IMR-90 (cell line): Measurements from ENCODE around the gene NOS1AP. TPM values are rescaled to one million over a fixed set of nuclear protein-coding genes. Genes with fewer than 3 reads are reported as not detected.

Source experiments
- ATAC-seq: fragments of 200-7000 bp; cut with Tn5 transposase; 2 replicates; pipeline ENCODE4 v1.9.1; 2020; ENCODE audit warnings: low read depth, mild to moderate bottlenecking, moderate library complexity
- BruUV-seq: library from RNA; stranded (reverse); fragments of 400-500 nt; replicated peaks from 2 replicates; lab custom pipeline; 2021; lab: Mats Ljungman, UMichigan
- CTCF ChIA-PET: fragments of 300-600 bp; formaldehyde crosslinking; extraction: SDS; loops from one replicate; lab custom pipeline; 2021; ENCODE audit warnings: antibody characterized with exemption; lab: Yijun Ruan, JAX
- POLR2A ChIA-PET: fragments of 300-600 bp; sonication (Branson Sonifier 250); formaldehyde crosslinking; loops from one replicate; lab custom pipeline; 2022; ENCODE audit warnings: antibody characterized with exemption; ENCODE audit not compliant: unreplicated experiment; lab: Charles Lee
- DNase-seq: peaks from one replicate; pipeline ENCODE4 v3.0.0; 2013
- H2AFZ ChIP-seq: replicated peaks from 2 replicates; pipeline ENCODE3; 2013; ENCODE audit warnings: low read length, mild to moderate bottlenecking; ENCODE audit not compliant: poor library complexity
- H2AK5ac ChIP-seq: 2 replicates; pipeline ENCODE4 v1.6.1; 2013; ENCODE audit warnings: low read depth, low read length, inconsistent platforms
- H2AK9ac ChIP-seq: replicated peaks from 2 replicates; pipeline ENCODE3; 2013; ENCODE audit warnings: mild to moderate bottlenecking, low read depth, low read length, moderate library complexity; ENCODE audit not compliant: poor library complexity
- H2BK120ac ChIP-seq: 2 replicates; pipeline ENCODE4 v1.6.1; 2013; ENCODE audit warnings: low read depth, low read length, inconsistent platforms
- H2BK15ac ChIP-seq: 3 replicates; pipeline ENCODE4 v1.6.1; 2013; ENCODE audit warnings: low read depth, low read length, inconsistent platforms
- H2BK20ac ChIP-seq: 2 replicates; pipeline ENCODE4 v1.6.1; 2013; ENCODE audit warnings: low read depth, mild to moderate bottlenecking, inconsistent platforms, low read length, moderate library complexity
- H2BK5ac ChIP-seq: 2 replicates; pipeline ENCODE4 v1.6.1; 2013; ENCODE audit warnings: mild to moderate bottlenecking, low read depth, low read length, inconsistent platforms; ENCODE audit not compliant: poor library complexity, severe bottlenecking
- H3K14ac ChIP-seq: replicated peaks from 2 replicates; pipeline ENCODE4 v1.6.1; 2013; ENCODE audit warnings: low read depth, low read length, inconsistent platforms
- H3K18ac ChIP-seq: 2 replicates; pipeline ENCODE4 v1.6.1; 2013; ENCODE audit warnings: low read depth, low read length, control low read depth
- H3K23ac ChIP-seq: 2 replicates; pipeline ENCODE4 v1.6.1; 2013; ENCODE audit warnings: low read depth, low read length, inconsistent platforms
- H3K27ac ChIP-seq: 2 replicates; pipeline ENCODE4 v1.5.1; 2013; ENCODE audit warnings: mild to moderate bottlenecking, control low read depth, low read length; ENCODE audit not compliant: insufficient read depth
- H3K27me3 ChIP-seq: 2 replicates; pipeline ENCODE4 v1.6.1; 2013; ENCODE audit warnings: low read length; ENCODE audit not compliant: control insufficient read depth, insufficient read depth
- H3K36me3 ChIP-seq: 2 replicates; pipeline ENCODE4 v1.6.1; 2013; ENCODE audit warnings: low read length, mixed read lengths; ENCODE audit not compliant: control insufficient read depth, insufficient read depth
- H3K4ac ChIP-seq: 2 replicates; pipeline ENCODE4 v1.6.1; 2013; ENCODE audit warnings: low read depth, low read length, inconsistent platforms
- H3K4me1 ChIP-seq: 2 replicates; pipeline ENCODE4 v1.6.1; 2013; ENCODE audit warnings: low read length, mixed read lengths; ENCODE audit not compliant: control insufficient read depth, insufficient read depth
- H3K4me2 ChIP-seq: 2 replicates; pipeline ENCODE4 v1.6.1; 2013; ENCODE audit warnings: low read depth, mild to moderate bottlenecking, control low read depth, low read length, moderate library complexity
- H3K4me3 ChIP-seq: 2 replicates; pipeline ENCODE4 v1.5.1; 2013; ENCODE audit warnings: low read depth, mild to moderate bottlenecking, control low read depth, low read length, moderate library complexity; ENCODE audit not compliant: insufficient read depth
- H3K56ac ChIP-seq: 2 replicates; pipeline ENCODE4 v1.6.1; 2013; ENCODE audit warnings: low read length, inconsistent platforms; ENCODE audit not compliant: insufficient read depth; ENCODE audit errors: extremely low read depth
- H3K79me1 ChIP-seq, 2 experiments: 2 replicates each; pipeline ENCODE4 v1.6.1; 2013; ENCODE audit warnings: low read length in 2 of 2, inconsistent platforms in 1 of 2, low read depth in 1 of 2
- H3K9ac ChIP-seq: 2 replicates; pipeline ENCODE4 v1.6.1; 2013; ENCODE audit warnings: low read depth, low read length, control low read depth
- H3K9me1 ChIP-seq: 2 replicates; pipeline ENCODE4 v1.6.1; 2013; ENCODE audit warnings: low read length, inconsistent platforms; ENCODE audit not compliant: insufficient read depth
- H3K9me3 ChIP-seq: 2 replicates; pipeline ENCODE4 v1.6.1; 2013; ENCODE audit warnings: low read length; ENCODE audit not compliant: control insufficient read depth, insufficient read depth
- H4K20me1 ChIP-seq: 2 replicates; pipeline ENCODE4 v1.6.1; 2013; ENCODE audit warnings: low read length, inconsistent platforms; ENCODE audit not compliant: insufficient read depth
- H4K5ac ChIP-seq: 2 replicates; pipeline ENCODE4 v1.6.1; 2013; ENCODE audit warnings: mild to moderate bottlenecking, low read depth, low read length, control low read depth
- H4K8ac ChIP-seq, 2 experiments: 2 replicates each; pipeline ENCODE4 v1.6.1; 2013; ENCODE audit warnings: low read depth in 2 of 2, low read length in 2 of 2, control low read depth in 1 of 2, inconsistent platforms in 1 of 2
- H4K91ac ChIP-seq: 2 replicates; pipeline ENCODE4 v1.6.1; 2013; ENCODE audit warnings: low read depth, low read length, inconsistent platforms; ENCODE audit not compliant: insufficient read depth
- BHLHE40 ChIP-seq: fragments of 150-350 bp; IDR thresholded peaks from 2 replicates; pipeline ENCODE4 v1.6.1; 2016; ENCODE audit warnings: mild to moderate bottlenecking, low read depth, low read length
- CTCF ChIP-seq: conservative IDR thresholded peaks from 2 replicates; pipeline ENCODE4 v1.5.1; 2012; ENCODE audit warnings: mild to moderate bottlenecking, low read depth, low read length, improper control_type of control experiment
- MAFK ChIP-seq: IDR thresholded peaks from 2 replicates; pipeline ENCODE4 v1.6.1; 2012; ENCODE audit warnings: low read depth, low read length, improper control_type of control experiment
- MAZ ChIP-seq: IDR thresholded peaks from 2 replicates; pipeline ENCODE4 v1.6.1; 2012; ENCODE audit warnings: low read depth, mild to moderate bottlenecking, low read length, improper control_type of control experiment, moderate library complexity, borderline replicate concordance
- MXI1 ChIP-seq: IDR thresholded peaks from 2 replicates; pipeline ENCODE4 v1.6.1; 2012; ENCODE audit warnings: low read depth, mild to moderate bottlenecking, low read length, moderate library complexity, borderline replicate concordance
- POLR2A ChIP-seq: IDR thresholded peaks from 2 replicates; pipeline ENCODE4 v1.6.1; 2012; ENCODE audit warnings: mild to moderate bottlenecking, low read depth, low read length
- RAD21 ChIP-seq: IDR thresholded peaks from 2 replicates; pipeline ENCODE4 v1.6.1; 2012; ENCODE audit warnings: low read length, improper control_type of control experiment
- SMC3 ChIP-seq: fragments of 150-350 bp; IDR thresholded peaks from 2 replicates; pipeline ENCODE4 v1.6.1; 2016; ENCODE audit warnings: low read depth, mild to moderate bottlenecking, antibody characterized with exemption, low read length, moderate library complexity
- USF2 ChIP-seq: fragments of 150-350 bp; IDR thresholded peaks from 2 replicates; pipeline ENCODE4 v1.6.1; 2017; ENCODE audit warnings: mild to moderate bottlenecking, antibody characterized with exemption, low read length, low read depth
- WGBS, 2 experiments: methylation state at CpG; one replicate each; pipeline versions ENCODE4 v1.1.5 to v1.1.7; 2013; ENCODE audit warnings: missing lambda C conversion rate in 2 of 2; ENCODE audit not compliant: insufficient read length in 1 of 2; ENCODE audit errors: extremely low coverage in 2 of 2; 5-methylcytosine and 5-hydroxymethylcytosine counted together
- dilution Hi-C: fragments of 300-500 bp; cut with HindIII; formaldehyde crosslinking; loops from one replicate; pipeline ENCODE4 v1.14.3; 2018; ENCODE audit warnings: low sequenced_read_pairs; ENCODE audit not compliant: unreplicated experiment
- in situ Hi-C: fragments of 300-500 bp; cut with MboI; formaldehyde crosslinking; loops from 3 replicates; pipeline ENCODE4 v1.14.3; 2019; ENCODE audit warnings: low sequenced_read_pairs, inconsistent platforms, mixed read lengths
- intact Hi-C: fragments of 100-400 bp; cut with micrococcal nuclease; formaldehyde crosslinking; loops from 2 replicates; pipeline ENCODE4 v1.10.0; 2022
- polyA plus RNA-seq, 3 experiments: library from polyadenylated mRNA; depleted of rRNA; stranded (reverse); fragments of >200 nt; gene quantifications; 2 replicates each; pipeline ENCODE4 v1.2.3, GENCODE V29; 2012; ENCODE audit warnings: low replicate concordance in 1 of 3
- total RNA-seq: library from RNA; depleted of rRNA; stranded (reverse); fragments of >200 nt; gene quantifications from 2 replicates; pipeline ENCODE4 v1.2.3, GENCODE V29; 2012

NOS1AP gene
- total and polyA plus RNA-seq, 2 of the 4 experiments (the other 2 are of a cell fraction), result 0.18 to 0.19 TPM

GRCh38 chr1:162327144-162327787, 257.8 kb downstream of the NOS1AP start:
- H3K9me1 ChIP-seq, result no peaks in the 10 kb centered on the region
- no peak overlapping the region for H3K9ac ChIP-seq
- no peaks in the 10 kb centered on the region for H3K79me1 ChIP-seq
- dilution Hi-C loops, result no loop called here
- H3K9me3 ChIP-seq, result no peaks in the 10 kb centered on the region
- no peak overlapping the region for H3K18ac ChIP-seq
- no peak overlapping the region for H2AK9ac ChIP-seq
- no peak overlapping the region for H3K4me2 ChIP-seq
- in situ Hi-C loops, result no loop called here
- no peak overlapping the region for H2BK15ac ChIP-seq
- peaks cover 10% of the 10 kb centered on the region for H3K27me3 ChIP-seq
- H4K91ac ChIP-seq, result no peak overlapping the region
- H3K14ac ChIP-seq, result no peak overlapping the region
- H3K4ac ChIP-seq, result no peak overlapping the region
- H4K8ac ChIP-seq, result no peak overlapping the region
- ATAC-seq, result no peak
- no peak overlapping the region for H3K23ac ChIP-seq
- H2BK120ac ChIP-seq, result no peak overlapping the region
- WGBS, 2 experiments, result no CpG with 5 or more reads among the region's 2 CpGs
- no peak overlapping the region for H2BK20ac ChIP-seq
- H3K27ac ChIP-seq, result no peak overlapping the region
- no peak overlapping the region for H3K56ac ChIP-seq
- ChIA-PET POLR2A (no interaction called here), CTCF (no interaction called here)
- H2AK5ac ChIP-seq, result no peak overlapping the region
- intact Hi-C loops, result no loop called here
- no peaks in the 10 kb centered on the region for H3K36me3 ChIP-seq
- no TSS peak for BruUV-seq
- no peak for DNase-seq
- H3K4me3 ChIP-seq, result no peak overlapping the region
- H4K20me1 ChIP-seq, result no peaks in the 10 kb centered on the region
- H2BK5ac ChIP-seq, result no peak overlapping the region
- TF ChIP-seq MAZ, result no peak
- TF ChIP-seq SMC3, result no peak
- no peak for TF ChIP-seq POLR2A
- no peak for TF ChIP-seq CTCF
- no peak for TF ChIP-seq MXI1
- no peak for TF ChIP-seq USF2
- no peak for TF ChIP-seq RAD21
- no peak for TF ChIP-seq MAFK
- TF ChIP-seq BHLHE40, result no peak
- no peak overlapping the region for H2AFZ ChIP-seq
- no peak overlapping the region for H4K5ac ChIP-seq
- no peaks in the 10 kb centered on the region for H3K4me1 ChIP-seq
